ENCODE data around the gene C22orf23. TPM values are rescaled to one million over a fixed set of nuclear protein-coding genes. Genes with fewer than 3 reads are reported as not detected.
A peak's percentile ranks its signal among the peaks of the same experiment; 100 is the strongest.
"Not testable (repeated sequence)": the region's sequence is repeated elsewhere in the genome, so short reads cannot be mapped to it uniquely, and the experiment has no call there.

C22orf23 gene
- polyA plus RNA-seq, 1 donor (not counting 4 experiments of a cell fraction or from before 2014, with no cell fraction given): not detected

- DNase-seq (ENCODE audit: low read depth, low spot score): no peak
- no peak overlapping the region for H3K4me2 ChIP-seq (ENCODE audit: control insufficient read depth, extremely low read depth, insufficient read depth, low read depth, low read length)
- peaks cover 4% of the 10 kb centered on the region for H3K9me1 ChIP-seq (ENCODE audit: control insufficient read depth, extremely low read depth, insufficient read depth, low read length)
- no peak for FAIRE-seq
- H3K9ac ChIP-seq (ENCODE audit: control insufficient read depth, extremely low read depth, insufficient read depth, low read length): no peak overlapping the region
- TF ChIP-seq, protein P1, sequence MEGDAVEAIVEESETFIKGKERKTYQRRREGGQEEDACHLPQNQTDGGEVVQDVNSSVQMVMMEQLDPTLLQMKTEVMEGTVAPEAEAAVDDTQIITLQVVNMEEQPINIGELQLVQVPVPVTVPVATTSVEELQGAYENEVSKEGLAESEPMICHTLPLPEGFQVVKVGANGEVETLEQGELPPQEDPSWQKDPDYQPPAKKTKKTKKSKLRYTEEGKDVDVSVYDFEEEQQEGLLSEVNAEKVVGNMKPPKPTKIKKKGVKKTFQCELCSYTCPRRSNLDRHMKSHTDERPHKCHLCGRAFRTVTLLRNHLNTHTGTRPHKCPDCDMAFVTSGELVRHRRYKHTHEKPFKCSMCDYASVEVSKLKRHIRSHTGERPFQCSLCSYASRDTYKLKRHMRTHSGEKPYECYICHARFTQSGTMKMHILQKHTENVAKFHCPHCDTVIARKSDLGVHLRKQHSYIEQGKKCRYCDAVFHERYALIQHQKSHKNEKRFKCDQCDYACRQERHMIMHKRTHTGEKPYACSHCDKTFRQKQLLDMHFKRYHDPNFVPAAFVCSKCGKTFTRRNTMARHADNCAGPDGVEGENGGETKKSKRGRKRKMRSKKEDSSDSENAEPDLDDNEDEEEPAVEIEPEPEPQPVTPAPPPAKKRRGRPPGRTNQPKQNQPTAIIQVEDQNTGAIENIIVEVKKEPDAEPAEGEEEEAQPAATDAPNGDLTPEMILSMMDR (optimal IDR thresholded peaks at IDR 0.05 in 1 of 3, IDR thresholded peaks at IDR 0.05 in 1 of 3, conservative IDR thresholded peaks at IDR 0.05 in 1 of 3; ENCODE audit: extremely low read depth in 1 of 3, insufficient read depth in 2 of 3, low read length in 3 of 3): no peak
- no peak for TF ChIP-seq EZH2 (IDR thresholded peaks at IDR 0.05; ENCODE audit: low read length)
- H3K9me3 ChIP-seq (ENCODE audit: control insufficient read depth, low read depth, low read length): no peaks in the 10 kb centered on the region
- no peak overlapping the region for H2AFZ ChIP-seq (ENCODE audit: control insufficient read depth, low read length)
- H3K79me2 ChIP-seq (ENCODE audit: control insufficient read depth, insufficient read depth, low read length): peaks cover 20% of the 10 kb centered on the region
- H3K27ac ChIP-seq (ENCODE audit: control insufficient read depth, insufficient read depth, low read length): no peak overlapping the region
- H3K4me1 ChIP-seq (ENCODE audit: control insufficient read depth, extremely low read depth, insufficient read depth, low read length): peaks cover 15% of the 10 kb centered on the region
- dilution Hi-C loops (cut with MboI; ENCODE audit: extremely low pct_ligation_motif_present, low sequenced_read_pairs): no loop called here
- H3K36me3 ChIP-seq (ENCODE audit: control insufficient read depth in 2 of 2, extremely low read depth in 1 of 2, insufficient read depth in 2 of 2, low read length in 2 of 2): peaks cover 29 to 32% of the 10 kb centered on the region in 2 experiments
- no peaks in the 10 kb centered on the region for H3K27me3 ChIP-seq (ENCODE audit: control insufficient read depth, extremely low read depth, insufficient read depth, low read length)
- H3K4me3 ChIP-seq (ENCODE audit: control insufficient read depth in 2 of 3, extremely low read depth in 1 of 3, insufficient read depth in 2 of 3, low read depth in 1 of 3, low read length in 3 of 3): no peak overlapping the region
- no peaks in the 10 kb centered on the region for H4K20me1 ChIP-seq (ENCODE audit: control insufficient read depth, extremely low read depth, insufficient read depth, low read length)
Measured at GRCh38 chr22:37957232-37957631, 3.8 kb upstream of the C22orf23 start.

GRCh38 chr22:37955825-37956397 is 2.5 kb upstream of the C22orf23 start:
- H3K27me3 ChIP-seq (ENCODE audit: control insufficient read depth, extremely low read depth, insufficient read depth, low read length): not testable (repeated sequence)

GRCh38 chr22:37954686-37955085 is 1.3 kb upstream of the C22orf23 start:
- Histone ChIP-seq H3K9ac (ENCODE audit: control insufficient read depth, extremely low read depth, insufficient read depth, low read length) (peak overlapping the region; percentile 96), H3K79me2 (ENCODE audit: control insufficient read depth, insufficient read depth, low read length) (peaks cover 20% of the 10 kb centered on the region), H4K20me1 (ENCODE audit: control insufficient read depth, extremely low read depth, insufficient read depth, low read length) (no peaks in the 10 kb centered on the region), H3K27ac (ENCODE audit: control insufficient read depth, insufficient read depth, low read length) (peak overlapping the region; percentile 36), H3K9me1 (ENCODE audit: control insufficient read depth, extremely low read depth, insufficient read depth, low read length) (peaks cover 4% of the 10 kb centered on the region), H3K27me3 (ENCODE audit: control insufficient read depth, extremely low read depth, insufficient read depth, low read length) (no peaks in the 10 kb centered on the region), H2AFZ (ENCODE audit: control insufficient read depth, low read length) (no peak overlapping the region), H3K4me2 (ENCODE audit: control insufficient read depth, extremely low read depth, insufficient read depth, low read depth, low read length) (peak overlapping the region; percentile 98), H3K9me3 (ENCODE audit: control insufficient read depth, low read depth, low read length) (no peaks in the 10 kb centered on the region), H3K4me1 (ENCODE audit: control insufficient read depth, extremely low read depth, insufficient read depth, low read length) (peaks cover 15% of the 10 kb centered on the region), H3K36me3 (ENCODE audit: control insufficient read depth in 2 of 2, extremely low read depth in 1 of 2, insufficient read depth in 2 of 2, low read length in 2 of 2) (peaks cover 16 to 21% of the 10 kb centered on the region in 2 experiments), H3K4me3 (ENCODE audit: control insufficient read depth in 2 of 3, extremely low read depth in 1 of 3, insufficient read depth in 2 of 3, low read depth in 1 of 3, low read length in 3 of 3) (peak overlapping the region; percentile 92 to 100 (median 95))
- no peak for DNase-seq (ENCODE audit: low read depth, low spot score)
- no peak for FAIRE-seq
- dilution Hi-C loops (cut with MboI; ENCODE audit: extremely low pct_ligation_motif_present, low sequenced_read_pairs): no loop called here
- no peak for TF ChIP-seq EZH2 (IDR thresholded peaks at IDR 0.05; ENCODE audit: low read length)
- TF ChIP-seq, protein P1 (optimal IDR thresholded peaks at IDR 0.05 in 1 of 3, IDR thresholded peaks at IDR 0.05 in 1 of 3, conservative IDR thresholded peaks at IDR 0.05 in 1 of 3; ENCODE audit: extremely low read depth in 1 of 3, insufficient read depth in 2 of 3, low read length in 3 of 3): no peak

More at GRCh38 chr22:37955825-37956397, 2.5 kb upstream of the C22orf23 start:
- H3K9me1 ChIP-seq (ENCODE audit: control insufficient read depth, extremely low read depth, insufficient read depth, low read length); FAIRE-seq; H3K9me3 ChIP-seq (ENCODE audit: control insufficient read depth, low read depth, low read length); H3K4me2 ChIP-seq (ENCODE audit: control insufficient read depth, extremely low read depth, insufficient read depth, low read depth, low read length); dilution Hi-C loops (cut with MboI; ENCODE audit: extremely low pct_ligation_motif_present, low sequenced_read_pairs); H4K20me1 ChIP-seq (ENCODE audit: control insufficient read depth, extremely low read depth, insufficient read depth, low read length); H3K27ac ChIP-seq (ENCODE audit: control insufficient read depth, insufficient read depth, low read length); H2AFZ ChIP-seq (ENCODE audit: control insufficient read depth, low read length); H3K9ac ChIP-seq (ENCODE audit: control insufficient read depth, extremely low read depth, insufficient read depth, low read length); DNase-seq (ENCODE audit: low read depth, low spot score); H3K4me3 ChIP-seq (ENCODE audit: control insufficient read depth in 2 of 3, extremely low read depth in 1 of 3, insufficient read depth in 2 of 3, low read depth in 1 of 3, low read length in 3 of 3): not testable (repeated sequence)
- H3K36me3 ChIP-seq (ENCODE audit: control insufficient read depth in 2 of 2, extremely low read depth in 1 of 2, insufficient read depth in 2 of 2, low read length in 2 of 2): peaks cover 20 to 22% of the 10 kb centered on the region in 2 experiments
- peaks cover 20% of the 10 kb centered on the region for H3K79me2 ChIP-seq (ENCODE audit: control insufficient read depth, insufficient read depth, low read length)
- peaks cover 15% of the 10 kb centered on the region for H3K4me1 ChIP-seq (ENCODE audit: control insufficient read depth, extremely low read depth, insufficient read depth, low read length)
